Measurements from ENCODE around the gene ZCCHC7.

DNA sequence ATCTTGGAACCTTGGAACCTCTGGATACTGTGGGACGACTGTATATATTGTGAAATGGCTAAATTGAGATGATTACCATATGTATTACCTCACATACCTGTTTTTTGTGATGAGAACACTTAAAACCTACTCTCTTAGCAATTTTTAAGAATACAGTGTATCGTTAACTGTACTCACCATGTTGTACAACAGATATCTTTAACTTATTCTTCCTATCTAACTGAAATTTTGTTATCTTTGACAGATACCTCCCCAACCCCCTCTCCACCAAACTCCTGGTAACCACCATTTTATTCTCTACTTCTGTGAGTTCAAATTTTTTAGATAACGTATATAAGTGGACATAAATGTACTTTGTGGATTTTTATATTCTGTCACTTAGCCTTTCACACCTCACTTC, 126.5 kb downstream of the ZCCHC7 start:
- no peak for TF ChIP-seq ATF7 (IDR thresholded peaks at IDR 0.05)
- no peak for TF ChIP-seq YY1 (IDR thresholded peaks at IDR 0.05; ENCODE audit: borderline replicate concordance in 1 of 3, control insufficient read depth in 1 of 3, extremely low read depth in 1 of 3, insufficient read depth in 3 of 3, insufficient read length in 1 of 3, insufficient replicate concordance in 2 of 3, low read depth in 1 of 3, low read length in 2 of 3)
- TF ChIP-seq NR4A1 (CRISPR knock-in tag; IDR thresholded peaks at IDR 0.05), result no peak
- no peak for TF ChIP-seq NR4A1 (tag; IDR thresholded peaks at IDR 0.05)
- TF ChIP-seq, protein P1, sequence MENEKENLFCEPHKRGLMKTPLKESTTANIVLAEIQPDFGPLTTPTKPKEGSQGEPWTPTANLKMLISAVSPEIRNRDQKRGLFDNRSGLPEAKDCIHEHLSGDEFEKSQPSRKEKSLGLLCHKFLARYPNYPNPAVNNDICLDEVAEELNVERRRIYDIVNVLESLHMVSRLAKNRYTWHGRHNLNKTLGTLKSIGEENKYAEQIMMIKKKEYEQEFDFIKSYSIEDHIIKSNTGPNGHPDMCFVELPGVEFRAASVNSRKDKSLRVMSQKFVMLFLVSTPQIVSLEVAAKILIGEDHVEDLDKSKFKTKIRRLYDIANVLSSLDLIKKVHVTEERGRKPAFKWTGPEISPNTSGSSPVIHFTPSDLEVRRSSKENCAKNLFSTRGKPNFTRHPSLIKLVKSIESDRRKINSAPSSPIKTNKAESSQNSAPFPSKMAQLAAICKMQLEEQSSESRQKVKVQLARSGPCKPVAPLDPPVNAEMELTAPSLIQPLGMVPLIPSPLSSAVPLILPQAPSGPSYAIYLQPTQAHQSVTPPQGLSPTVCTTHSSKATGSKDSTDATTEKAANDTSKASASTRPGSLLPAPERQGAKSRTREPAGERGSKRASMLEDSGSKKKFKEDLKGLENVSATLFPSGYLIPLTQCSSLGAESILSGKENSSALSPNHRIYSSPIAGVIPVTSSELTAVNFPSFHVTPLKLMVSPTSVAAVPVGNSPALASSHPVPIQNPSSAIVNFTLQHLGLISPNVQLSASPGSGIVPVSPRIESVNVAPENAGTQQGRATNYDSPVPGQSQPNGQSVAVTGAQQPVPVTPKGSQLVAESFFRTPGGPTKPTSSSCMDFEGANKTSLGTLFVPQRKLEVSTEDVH (IDR thresholded peaks at IDR 0.05; ENCODE audit: low read depth, partially characterized antibody), result no peak
- TF ChIP-seq SMARCC2 (IDR thresholded peaks at IDR 0.05; ENCODE audit: low read depth), result no peak
- no peak for TF ChIP-seq EZH2 (IDR thresholded peaks at IDR 0.05; ENCODE audit: borderline replicate concordance, low read depth, low read length)
